Ureter (tissue), 1 donor: ENCODE measurements around the gene FHDC1. TPM values are rescaled to one million over a fixed set of nuclear protein-coding genes. Genes with fewer than 3 reads are reported as not detected.

ENCODE experiments used
- DNase-seq: peaks from one replicate; pipeline ENCODE4 v3.0.0-alpha.2; 2020; ENCODE audit warnings: low spot score
- total RNA-seq: library from RNA; stranded (reverse); gene quantifications from one replicate; pipeline ENCODE4 v1.2.4, GENCODE V29; 2023
- donor health status: DM: yes; HTN: yes; CAD: no.

The FHDC1 gene
- total RNA-seq, 1 donor from 2014 or later = 4.7 TPM

DNA sequence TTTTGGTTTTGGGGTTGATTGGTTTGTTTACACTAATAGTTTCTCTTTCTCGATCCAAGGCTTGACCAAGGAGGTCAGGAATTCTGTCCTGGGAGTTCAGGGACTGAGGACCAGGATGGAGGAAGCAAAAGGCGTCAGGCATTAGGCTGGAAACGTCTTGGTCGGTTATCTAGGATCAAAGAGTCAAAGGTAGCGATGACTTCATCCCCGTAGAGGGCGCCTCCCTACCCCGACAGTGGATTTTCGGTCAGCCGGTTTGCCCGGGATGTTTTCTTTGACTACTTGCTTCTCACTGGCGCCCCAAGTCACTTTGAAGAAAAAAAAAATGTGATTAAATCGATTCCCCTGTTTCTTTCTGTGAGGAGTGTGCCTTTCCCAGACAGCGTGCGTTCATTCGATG lies 980 bp upstream of the FHDC1 start:
- DNase-seq = peak; percentile 64

DNA sequence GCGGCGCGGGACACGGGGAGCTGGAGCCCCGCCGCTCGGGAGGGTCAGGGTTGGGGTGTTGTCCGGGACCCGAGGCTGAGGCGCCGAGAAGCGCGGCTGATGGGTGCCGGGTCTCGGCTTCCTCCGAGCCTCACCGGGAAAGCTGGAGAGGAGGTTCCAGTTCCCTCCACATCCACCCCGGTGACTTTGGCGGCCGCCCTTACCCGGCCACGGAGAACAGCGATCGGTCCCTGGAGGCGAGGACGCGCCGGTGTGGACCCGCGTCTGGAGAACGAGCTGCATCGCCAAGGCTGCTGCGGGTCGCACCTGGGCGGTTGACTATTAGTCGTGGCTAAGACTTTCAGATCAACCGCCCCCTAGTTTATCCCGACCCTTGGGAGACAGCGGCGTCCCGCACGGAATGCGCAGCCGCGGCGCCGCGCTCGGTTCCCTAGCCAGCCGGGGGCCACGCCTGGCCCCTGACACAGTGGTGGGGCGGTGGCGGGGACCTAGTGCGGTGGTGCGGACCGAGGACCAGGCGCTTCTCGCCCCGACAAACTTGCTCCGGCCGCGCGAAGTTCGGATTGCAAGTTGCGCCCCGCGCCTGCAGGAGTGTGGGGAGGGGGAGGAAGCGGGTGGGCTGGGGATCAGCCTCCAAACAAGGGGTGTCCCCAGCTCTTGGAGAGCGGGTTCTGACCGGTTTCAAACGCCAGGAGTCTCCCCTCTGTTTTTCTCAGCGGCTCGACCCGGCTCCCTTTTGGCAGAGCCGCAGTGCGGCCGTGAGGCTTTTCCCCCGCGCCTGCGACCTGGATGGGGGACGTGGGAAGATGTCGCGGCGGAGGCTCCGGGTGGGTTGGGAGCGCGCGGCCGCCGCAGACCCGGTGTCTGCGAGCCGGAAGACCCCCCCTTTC lies 568 bp downstream of the FHDC1 start:
- DNase-seq = peak; percentile 48

DNA sequence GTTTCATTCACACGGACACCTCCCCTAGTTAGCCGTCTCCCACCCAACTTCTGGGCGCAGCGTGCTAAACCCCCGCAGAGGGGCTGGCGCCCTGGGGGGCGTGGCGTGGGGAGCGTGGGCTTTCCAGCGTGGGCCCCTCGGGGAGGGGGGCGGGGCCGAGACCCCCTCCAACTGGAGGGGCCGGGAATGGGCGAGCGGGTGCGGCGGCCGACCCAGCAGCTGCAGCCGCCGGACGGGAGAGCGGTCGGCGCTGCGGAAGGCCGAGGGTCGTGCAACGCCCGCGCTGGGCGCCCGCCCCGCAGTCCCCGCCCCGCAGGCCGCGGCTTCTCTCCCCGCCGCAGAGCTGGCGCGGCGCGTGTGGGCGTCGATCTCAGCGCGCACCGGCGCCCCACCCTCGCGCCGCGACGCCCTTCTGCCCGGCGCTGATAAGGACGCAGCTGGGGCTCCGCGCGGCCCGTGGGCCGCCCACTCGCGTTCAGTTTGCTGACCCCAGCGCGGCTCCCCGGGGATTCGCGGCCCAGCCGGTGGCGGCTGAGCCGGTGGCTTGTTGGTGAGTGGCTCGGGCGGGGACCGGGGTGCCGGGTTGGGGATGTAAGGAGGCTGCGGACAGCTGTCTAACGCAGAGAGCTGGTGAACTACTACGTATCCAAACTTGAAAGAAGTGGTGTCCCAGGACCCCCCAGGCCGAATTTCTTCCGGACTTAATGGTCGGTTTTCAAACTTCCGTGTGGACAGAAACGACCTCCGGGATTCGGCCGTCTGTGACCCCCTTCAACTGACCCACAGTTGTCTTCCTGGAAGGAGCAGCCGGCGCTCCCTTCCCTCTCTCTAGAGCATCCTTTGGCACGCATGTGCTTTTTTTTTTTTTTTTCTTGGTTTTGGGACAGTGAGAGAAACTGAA lies 1.5 kb downstream of the FHDC1 start:
- DNase-seq = no peak

DNA sequence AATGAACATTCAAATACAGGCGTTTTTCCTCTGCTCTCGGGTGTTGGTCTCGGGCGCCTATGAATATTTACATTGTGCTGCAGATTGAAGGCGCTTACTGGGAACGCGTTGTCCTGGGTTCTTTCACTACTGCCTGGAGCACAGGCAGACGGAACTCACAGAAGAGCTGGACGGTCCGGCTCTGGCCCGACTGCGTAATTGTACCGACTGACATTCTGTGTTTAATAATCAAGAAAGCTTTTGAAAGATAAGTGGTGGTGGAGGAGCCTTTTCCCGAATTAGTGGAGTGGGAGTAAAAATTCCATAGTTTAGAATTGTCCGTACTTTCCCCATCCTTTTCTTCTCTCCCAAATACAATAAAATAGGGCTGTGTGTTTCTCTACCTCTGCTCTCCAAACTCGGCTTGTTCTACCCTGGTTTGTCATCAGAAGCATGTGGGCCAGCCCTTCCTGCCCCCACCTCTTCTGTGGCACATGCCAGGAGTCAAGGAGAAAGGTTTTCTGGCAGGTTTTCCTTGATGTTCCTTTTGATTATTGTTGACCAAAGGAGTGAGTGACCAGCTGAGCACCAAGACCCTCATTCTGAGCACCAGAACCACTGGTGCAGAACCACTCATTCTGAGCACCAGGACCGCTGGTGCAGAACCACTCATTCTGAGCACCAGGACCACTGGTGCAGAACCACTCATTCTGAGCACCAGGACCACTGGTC lies 2.3 kb downstream of the FHDC1 start:
- no peak for DNase-seq

DNA sequence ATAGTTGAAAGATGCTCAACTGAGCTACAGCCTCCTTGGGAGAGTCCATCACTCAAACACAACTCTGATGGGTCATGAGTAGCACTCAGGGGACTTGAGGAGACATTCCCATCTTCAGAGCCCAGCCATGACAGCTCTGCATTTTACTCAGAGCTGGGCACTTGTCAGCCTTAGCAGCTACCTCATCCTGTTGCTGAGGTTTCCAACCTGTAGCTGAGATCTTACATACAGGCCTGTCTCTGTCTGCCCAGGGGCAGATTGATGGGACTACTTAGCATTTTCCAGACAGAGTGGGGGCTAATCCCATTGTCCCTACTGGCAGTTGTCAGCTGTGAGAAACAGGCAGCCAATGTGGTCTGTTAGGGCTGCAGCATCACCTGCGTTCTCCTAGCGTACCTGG lies 3.5 kb downstream of the FHDC1 start:
- DNase-seq = no peak

DNA sequence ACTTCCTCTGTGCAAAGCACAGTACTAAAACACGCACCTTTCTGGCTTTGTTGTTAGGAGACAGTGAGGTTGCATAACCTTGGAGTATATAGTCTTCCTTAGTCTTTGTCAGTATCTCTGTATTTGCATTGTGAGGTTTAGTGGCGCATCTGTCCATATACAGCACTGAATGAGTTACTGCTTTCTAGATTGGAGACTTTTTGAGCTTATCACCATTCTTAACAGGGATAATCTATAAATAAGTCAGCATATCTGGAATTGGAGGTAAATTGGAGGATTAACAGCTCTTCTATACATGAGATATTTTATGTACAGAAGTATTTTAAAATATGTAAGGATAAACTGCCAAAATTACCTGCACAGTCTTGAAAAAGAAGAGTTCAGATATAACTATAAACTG lies 4.3 kb downstream of the FHDC1 start:
- no peak for DNase-seq

DNA sequence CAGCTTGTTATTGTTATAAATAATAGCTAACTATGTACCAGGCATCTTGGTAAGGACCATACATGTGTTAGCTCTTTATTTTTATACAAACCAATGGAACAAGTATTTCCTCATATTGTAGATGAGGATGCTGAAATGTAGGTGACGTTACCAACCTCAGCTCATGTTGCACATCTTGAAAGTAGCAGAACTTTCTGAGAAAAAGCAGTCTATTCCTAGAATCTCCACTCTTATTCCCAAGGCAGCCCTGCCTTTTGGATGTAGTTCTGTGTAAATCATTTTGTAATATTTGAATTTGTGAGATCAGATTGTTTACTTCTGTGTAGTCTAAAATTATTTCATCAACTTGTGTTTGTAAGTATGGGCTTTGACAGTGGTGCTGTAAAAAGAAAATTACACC lies 5.3 kb downstream of the FHDC1 start:
- no peak for DNase-seq

DNA sequence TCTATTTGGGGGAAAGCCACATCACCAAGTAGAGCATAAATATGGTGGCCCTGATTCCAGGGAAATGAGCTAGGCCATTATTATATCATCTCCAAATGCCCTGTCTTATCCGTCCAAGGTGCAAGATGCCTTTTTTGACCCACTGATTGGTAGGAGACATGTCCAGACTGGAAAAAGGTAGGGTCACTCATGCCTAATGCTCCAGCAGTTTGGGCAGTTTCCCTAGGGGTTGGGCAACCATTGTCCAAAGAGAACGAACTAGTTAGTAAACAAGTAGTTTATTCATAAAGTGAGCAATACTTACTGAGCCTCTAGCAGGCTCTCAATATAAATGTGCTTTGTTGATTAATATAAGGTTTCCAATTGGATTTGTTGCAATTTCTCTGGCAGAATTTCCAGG lies 6.2 kb downstream of the FHDC1 start:
- no peak for DNase-seq

DNA sequence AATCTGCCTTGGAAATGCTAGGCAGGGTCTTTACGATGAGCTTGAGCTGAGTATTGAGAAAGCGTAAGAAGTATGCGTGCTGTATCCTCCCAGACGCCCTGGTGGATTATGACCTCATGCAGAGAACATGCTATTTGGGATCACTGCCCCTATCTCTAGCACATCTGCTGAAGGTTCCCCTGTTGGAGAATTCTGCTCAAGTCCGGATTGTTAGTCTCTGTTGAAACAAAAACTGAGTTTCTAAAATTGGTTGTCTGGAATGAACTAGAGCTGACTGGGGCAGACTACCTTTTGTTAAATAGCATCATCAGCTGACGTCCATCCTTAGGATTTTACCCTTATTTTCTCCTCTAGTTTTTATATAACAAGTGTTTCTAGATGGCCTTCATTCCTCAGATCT lies 7.5 kb downstream of the FHDC1 start:
- no peak for DNase-seq

DNA sequence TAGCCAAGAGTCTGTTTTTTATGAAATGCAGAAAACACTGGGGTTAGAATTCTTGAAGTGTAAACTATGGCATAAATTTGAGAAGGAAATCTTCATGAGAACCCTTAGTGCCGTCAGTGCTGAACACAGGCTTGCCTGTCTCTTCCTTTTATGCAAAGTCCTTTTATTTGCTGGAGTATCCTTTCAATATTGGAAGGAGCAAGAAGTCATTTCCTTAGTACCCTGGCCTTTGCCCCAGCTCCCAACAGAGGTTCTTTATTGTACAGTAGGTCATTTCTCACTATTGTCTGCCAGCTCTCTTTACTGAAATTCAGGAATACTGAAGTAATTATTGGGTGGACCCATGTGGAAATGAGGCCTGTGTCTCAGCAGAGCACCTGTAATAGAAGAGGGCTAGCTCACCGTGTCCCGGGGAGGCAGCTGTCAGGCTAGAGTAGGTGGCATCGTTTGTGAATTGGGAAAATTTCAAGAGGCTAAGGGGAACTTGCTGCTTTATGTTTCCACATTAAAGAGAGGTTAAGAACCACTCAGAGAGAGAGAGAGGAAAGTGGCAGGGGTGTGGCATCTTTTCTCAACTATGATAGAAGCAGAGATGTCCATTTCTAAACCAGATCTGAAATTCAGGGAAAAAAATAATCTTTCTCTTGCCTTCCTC lies 8.7 kb downstream of the FHDC1 start:
- DNase-seq = no peak

DNA sequence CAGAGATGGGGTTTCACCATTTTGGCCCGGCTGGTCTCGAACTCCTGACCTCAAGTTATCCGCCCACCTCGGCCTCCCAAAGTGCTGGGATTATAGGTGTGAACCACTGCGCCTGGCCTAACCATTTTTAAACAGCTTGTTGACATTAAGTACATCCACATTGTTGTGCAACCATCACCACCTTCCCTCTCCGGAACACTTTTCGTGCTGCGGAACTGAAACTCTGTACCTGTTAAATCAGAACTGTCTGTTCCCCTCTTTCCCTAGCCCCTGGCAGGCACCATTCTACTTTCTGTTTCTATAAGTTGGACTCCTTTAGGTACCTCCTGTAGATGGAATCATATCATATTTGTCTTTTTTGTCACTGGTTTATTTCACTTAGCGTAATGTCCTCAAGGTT lies 9.5 kb downstream of the FHDC1 start:
- no peak for DNase-seq

DNA sequence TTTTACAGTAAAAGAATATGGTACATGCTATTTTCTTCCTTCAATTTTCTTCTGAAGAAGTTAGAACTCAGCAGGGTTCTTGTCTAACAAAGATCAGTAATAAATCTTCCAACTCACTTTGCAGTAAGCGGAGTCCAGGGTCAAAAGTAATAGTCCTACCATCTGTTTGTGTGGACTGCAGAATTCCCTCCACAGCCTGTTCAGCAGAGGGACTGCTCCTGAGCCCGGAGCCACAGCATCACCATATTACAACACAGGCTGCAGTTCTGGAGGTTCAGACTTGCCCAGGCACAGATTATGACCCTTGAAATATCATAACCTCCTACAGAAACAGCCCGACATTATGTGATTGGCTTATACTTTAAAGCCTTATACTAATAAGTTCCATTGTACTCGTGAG lies 10.3 kb downstream of the FHDC1 start:
- DNase-seq = no peak

DNA sequence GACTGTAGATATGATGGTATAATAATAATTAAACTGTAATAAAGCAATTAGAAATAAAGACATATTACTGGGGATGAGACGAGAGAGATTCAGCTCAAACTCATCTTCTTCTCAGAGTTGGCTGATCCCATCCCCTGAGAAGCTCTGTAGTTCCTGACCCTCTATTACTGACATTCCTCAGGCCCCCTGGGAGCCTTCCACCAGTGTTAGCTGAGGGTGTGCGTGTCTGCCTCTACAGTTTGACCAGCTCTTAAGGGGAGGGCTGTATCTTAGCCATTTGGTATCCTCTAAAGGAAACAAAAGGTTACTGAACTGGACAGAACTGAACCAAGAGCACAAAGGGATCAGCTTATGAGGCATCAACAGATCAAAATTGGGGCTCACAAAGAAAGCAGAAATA lies 11.2 kb downstream of the FHDC1 start:
- DNase-seq = no peak

DNA sequence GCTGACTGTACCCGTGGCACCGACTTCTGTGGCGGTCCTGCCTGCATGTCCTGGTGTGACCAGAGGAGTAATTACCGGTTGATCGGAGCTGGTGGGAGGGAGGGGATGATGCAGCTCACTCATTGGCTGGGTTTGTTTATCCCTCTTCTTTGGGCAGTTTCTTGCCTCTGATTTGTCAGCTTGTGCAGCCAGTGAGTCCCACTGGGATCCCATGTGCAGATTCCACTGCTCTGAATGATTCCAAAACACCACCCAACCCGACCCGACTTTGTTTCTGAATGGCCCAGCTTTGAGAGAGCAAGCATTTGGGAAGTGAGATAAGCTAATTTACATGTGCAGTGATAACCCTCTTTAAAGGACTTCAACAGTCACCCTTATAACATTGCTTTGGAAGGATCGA lies 13.8 kb downstream of the FHDC1 start:
- no peak for DNase-seq

DNA sequence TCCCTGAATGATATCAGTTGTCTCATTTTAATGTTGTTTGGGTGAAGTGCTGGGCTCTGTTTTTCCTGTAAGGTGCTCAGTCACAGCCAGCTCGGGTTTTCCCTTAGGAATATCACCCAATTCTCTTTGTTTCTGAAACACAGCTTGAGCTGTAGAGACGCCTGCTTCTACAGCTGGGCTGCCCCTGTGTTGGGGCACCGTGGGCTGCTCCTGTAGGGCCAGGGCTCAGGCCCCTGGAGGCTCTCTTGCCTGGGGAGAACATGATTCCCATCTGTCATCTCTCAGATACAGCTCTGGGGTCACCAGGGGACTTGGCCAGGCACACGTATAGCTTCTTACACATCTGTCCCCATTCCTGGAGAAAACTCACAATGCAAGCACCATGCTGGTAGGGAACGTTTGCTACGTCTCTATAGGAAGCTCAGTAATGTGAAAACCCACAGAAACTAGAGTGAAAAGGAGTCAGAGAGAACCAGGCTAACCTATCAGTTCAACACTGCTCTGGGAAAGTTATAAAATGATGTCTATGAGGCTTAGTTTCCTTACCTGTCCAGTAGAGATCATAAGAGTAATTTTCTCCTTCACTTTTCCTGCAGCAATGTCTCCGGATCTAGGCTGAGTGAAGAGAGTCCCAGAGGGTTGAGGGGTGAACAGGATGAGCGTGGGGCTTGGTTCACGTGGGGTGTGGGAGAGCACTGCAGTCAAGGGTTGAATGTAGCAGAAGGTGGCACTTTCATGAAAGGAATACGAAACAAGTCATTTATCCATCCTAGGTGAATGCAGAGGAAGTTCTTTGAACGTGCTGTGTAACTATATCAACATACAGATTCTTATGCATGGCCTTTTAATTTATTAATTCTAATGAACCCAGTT lies 14.5 kb downstream of the FHDC1 start:
- no peak for DNase-seq

DNA sequence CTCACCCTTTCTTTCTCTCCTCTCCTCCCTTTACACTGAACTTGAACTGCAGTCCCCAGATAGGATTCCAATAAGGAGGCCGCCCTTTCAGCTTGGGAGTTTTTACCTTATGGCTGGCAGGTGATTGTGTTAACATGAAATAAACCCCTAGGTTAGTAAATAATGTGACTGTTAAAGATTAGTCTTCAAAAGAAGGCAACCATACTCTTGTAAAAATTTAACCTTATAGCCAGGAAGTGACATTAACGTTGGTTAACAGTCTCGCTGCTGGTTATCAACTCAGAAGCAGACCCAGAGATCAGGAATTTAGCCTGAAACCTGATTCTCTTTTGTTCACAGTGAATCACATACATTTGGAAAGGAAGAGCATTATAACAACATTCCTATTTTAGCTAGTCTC lies 15.2 kb downstream of the FHDC1 start:
- DNase-seq = no peak

DNA sequence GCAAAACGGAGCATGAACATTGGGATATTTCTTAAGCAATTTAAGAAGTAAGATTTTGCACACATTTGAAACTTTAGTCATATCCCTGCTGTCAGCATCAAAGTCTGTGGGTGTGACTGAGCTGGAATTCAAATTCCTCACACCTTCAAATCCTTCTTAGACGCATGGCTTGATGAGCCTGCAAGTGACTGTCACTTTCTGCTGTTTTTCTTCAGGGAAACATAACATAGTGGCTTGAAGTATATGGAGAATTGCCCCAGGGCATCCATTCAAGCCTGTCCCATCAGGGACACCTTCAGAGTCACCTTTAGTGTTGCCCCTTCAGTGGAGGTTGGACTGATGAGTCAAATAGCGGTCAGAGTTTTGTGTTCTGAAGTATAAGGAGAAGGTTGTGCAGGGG lies 17.4 kb downstream of the FHDC1 start:
- no peak for DNase-seq

DNA sequence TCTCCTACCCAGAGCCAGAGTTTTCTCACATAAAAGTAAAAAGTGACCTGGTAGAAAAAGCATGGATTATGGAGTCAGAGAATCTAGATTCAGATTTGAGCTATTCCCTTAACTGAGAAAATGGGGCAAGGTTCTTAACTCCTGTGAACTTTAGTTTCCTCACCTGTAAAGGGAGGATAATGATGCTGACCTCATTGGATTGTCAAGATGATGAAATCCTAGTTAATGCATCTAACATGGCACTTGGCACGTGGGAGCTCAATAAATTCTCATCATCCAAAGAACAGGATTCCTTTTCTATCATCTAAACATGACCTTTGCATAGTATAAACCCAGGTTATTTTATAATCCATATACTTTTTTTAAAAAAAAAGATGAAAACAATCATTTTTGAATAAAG lies 18.6 kb downstream of the FHDC1 start:
- DNase-seq = no peak

DNA sequence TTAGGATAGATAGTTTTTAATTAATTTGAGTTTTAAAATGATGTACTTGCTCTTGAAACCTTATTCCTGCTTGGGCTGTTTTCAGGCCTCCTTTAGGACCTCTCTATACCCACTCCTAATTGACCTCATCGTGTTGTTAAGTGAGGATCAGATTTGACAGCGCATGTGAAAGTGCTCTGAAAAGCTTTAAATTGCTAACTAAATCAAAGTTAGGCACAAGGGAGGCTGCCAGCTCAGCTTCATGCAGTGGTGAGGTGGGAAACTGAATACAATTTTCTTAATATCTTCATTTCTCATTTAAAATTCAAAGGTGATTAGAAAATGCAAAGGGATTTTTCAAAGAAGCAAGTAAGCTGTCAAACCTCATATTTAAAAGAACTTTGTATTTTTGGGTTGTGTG lies 20.0 kb downstream of the FHDC1 start:
- DNase-seq = no peak

DNA sequence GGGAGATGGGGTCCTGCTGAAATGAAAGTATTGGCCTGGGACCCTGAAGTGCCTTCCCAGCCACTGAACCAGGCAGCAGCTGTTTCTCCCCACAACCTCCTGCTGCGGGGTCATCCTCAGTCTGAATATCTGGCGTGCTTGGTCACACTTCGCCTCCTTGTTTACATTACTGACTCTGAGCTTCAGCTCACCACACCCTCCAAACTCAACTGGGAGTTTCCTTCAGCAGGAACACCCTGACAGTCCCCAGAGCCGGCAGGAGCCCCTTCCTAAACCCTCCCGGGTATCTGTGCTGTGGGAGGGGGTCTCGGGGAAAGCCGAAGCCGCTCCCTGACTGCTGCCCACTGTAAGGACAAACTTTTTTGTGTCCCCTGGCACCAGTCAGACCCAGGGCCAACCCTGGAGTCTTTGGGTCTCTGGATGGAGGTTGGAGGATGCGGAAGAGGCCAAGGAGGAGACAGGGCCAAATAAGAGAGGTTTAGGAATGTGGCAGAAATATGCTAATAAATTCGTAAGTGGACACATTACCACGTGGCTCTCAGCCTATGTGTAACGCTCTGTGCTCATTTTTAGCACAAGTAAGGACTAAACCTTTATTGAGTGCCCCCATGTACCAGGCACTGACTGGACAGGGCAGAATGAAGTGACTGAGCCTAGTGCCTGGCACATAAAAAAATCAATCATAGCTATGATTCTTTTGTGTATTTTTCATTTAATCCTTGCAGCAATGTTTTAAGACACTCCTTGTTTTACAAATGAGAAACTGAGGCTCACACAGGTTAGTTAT lies 20.7 kb downstream of the FHDC1 start:
- no peak for DNase-seq
